BE2C (cell line): ENCODE results near the gene USP50.
"Not testable (repeated sequence)": the region's sequence is repeated elsewhere in the genome, so short reads cannot be mapped to it uniquely, and the experiment has no call there.

Experiments
- DNase-seq: peaks from one replicate; pipeline ENCODE4 v3.0.0-alpha.2; 2020
- H3K27me3 ChIP-seq: fragments of 250-450 bp; sonication (Bioruptor Pico); 2 replicates; pipeline ENCODE4 v1.5.1; 2020; ENCODE audit warnings: mild to moderate bottlenecking
- H3K36me3 ChIP-seq: fragments of 250-450 bp; sonication (Bioruptor Pico); 2 replicates; pipeline ENCODE4 v1.5.1; 2020; ENCODE audit warnings: mild to moderate bottlenecking
- H3K4me1 ChIP-seq: fragments of 250-450 bp; sonication (Bioruptor Pico); 2 replicates; pipeline ENCODE4 v1.5.1; 2020
- H3K4me3 ChIP-seq: 2 replicates; pipeline ENCODE4 v1.5.1; 2011; ENCODE audit warnings: low read depth, low read length
- H3K9me3 ChIP-seq: fragments of 250-450 bp; sonication (Bioruptor Pico); 2 replicates; pipeline ENCODE4 v1.5.1; 2020
- TF ChIP-seq, protein P1 (sequence below): IDR thresholded peaks from 2 replicates; pipeline ENCODE4 v1.5.1; 2012; ENCODE audit warnings: mild to moderate bottlenecking, low read depth, low read length

The USP50 gene

DNA sequence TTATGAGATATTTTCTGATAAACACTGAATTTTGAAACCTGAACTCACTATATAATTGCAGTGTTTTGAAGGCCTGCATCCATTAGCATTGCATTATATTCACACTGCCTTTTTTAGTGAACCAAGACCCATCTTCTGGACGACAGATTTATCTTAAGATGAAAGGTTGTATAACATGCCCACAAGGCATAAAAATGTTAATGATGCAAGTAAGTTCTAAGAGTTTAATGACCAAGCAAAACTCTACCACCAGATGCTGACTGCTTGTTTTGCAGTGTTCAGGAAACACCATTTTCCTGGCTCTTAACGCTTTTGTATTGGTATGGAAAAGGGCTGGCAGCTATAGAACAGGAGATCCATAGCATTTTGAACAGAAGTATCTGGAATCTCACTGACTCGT is 46.1 kb downstream of the USP50 start:
- Histone ChIP-seq H3K9me3 (no peaks in the 10 kb centered on the region), H3K27me3 (no peaks in the 10 kb centered on the region), H3K4me1 (no peaks in the 10 kb centered on the region), H3K36me3 (peaks cover 44% of the 10 kb centered on the region), H3K4me3 (no peak overlapping the region)
- DNase-seq, result no peak
- TF ChIP-seq, protein P1, sequence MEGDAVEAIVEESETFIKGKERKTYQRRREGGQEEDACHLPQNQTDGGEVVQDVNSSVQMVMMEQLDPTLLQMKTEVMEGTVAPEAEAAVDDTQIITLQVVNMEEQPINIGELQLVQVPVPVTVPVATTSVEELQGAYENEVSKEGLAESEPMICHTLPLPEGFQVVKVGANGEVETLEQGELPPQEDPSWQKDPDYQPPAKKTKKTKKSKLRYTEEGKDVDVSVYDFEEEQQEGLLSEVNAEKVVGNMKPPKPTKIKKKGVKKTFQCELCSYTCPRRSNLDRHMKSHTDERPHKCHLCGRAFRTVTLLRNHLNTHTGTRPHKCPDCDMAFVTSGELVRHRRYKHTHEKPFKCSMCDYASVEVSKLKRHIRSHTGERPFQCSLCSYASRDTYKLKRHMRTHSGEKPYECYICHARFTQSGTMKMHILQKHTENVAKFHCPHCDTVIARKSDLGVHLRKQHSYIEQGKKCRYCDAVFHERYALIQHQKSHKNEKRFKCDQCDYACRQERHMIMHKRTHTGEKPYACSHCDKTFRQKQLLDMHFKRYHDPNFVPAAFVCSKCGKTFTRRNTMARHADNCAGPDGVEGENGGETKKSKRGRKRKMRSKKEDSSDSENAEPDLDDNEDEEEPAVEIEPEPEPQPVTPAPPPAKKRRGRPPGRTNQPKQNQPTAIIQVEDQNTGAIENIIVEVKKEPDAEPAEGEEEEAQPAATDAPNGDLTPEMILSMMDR, result no peak

DNA sequence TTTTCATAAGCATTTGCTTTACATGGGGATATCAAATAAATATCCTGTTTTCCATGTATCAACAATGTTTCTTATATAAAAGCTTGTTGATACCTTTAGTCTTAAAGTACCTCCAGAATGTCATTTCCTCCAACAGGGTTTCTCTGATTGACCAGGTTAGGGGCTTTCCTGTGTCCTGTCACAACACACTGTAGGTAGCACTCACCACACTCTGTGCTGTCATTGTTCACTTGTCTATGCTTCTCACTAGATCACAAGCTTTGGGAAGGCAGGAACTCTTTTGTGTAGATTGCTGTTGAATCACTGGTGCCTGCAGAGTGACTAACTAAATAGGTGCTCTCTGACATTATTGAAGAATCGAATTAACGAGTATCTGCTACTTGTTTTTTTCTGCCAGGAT is 49.8 kb downstream of the USP50 start:
- no peaks in the 10 kb centered on the region for H3K4me1 ChIP-seq
- no peak for DNase-seq
- H3K27me3 ChIP-seq, result no peaks in the 10 kb centered on the region
- no peak overlapping the region for H3K4me3 ChIP-seq
- peaks cover 79% of the 10 kb centered on the region for H3K36me3 ChIP-seq
- no peaks in the 10 kb centered on the region for H3K9me3 ChIP-seq
- TF ChIP-seq, protein P1, result no peak

DNA sequence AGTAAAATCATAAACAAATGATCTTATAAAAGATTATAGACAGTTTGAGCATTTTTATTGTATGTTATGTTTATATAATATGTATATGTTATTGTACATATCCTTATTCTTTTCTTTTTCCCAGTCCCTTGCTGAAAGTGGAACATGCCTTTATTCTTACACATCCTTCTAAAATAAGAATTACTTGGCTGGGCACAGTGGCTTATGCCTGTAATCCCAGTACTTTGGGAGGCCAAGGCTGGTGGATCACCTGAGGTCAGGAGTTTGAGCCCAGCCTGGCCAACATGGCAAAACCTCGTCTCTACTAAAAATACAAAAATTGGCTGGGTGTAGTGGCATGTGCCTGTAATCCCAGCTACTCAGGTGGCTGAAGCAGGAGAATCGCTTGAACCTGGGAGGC is 51.9 kb downstream of the USP50 start:
- H3K36me3 ChIP-seq, result peaks cover 81% of the 10 kb centered on the region
- not testable (repeated sequence) for H3K27me3 ChIP-seq, H3K4me1 ChIP-seq, H3K9me3 ChIP-seq, H3K4me3 ChIP-seq, DNase-seq

DNA sequence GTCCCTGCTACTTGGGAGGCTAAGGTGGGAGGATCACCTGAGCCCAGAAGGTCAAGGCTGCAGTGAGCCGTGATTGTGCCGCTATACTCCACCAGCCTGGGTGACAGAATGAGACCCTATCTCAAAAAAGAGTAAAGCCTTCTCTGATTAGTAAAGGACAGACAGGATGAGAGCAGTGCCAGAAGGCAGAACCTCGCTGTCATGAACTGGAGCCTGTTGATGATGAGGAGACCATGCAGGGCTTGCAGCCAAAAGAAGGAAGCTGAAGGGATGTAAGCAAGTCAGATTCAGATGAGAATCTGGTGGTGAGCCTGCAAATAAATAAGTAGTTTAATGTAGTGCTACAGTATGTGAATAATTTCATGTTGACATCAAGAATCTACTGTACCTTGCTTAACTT is 52.8 kb downstream of the USP50 start:
- TF ChIP-seq, protein P1, result no peak

DNA sequence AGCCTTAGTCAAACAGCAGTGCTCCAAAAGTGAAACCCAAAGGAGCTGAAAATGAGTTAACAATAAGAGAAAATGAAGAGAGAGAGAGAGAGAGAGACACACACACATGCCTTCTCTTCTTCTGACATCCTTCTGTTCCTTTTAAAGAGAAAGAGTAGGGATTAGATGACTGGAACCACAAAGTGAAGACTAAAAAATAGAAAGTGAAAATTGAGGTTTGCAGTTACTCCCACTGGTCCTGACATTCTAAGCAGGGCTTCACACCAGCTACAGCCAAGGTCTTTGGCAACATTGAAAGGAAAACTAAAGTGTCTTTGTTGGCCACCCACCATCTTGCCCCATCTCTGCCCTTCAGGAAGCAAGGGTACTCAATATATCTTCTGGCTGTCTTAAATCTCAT is 59.2 kb downstream of the USP50 start:
- no peaks in the 10 kb centered on the region for H3K9me3 ChIP-seq
- no peak for DNase-seq
- no peak overlapping the region for H3K4me3 ChIP-seq
- TF ChIP-seq, protein P1, result no peak
- H3K27me3 ChIP-seq, result no peaks in the 10 kb centered on the region
- H3K4me1 ChIP-seq, result no peaks in the 10 kb centered on the region
- peaks cover 52% of the 10 kb centered on the region for H3K36me3 ChIP-seq

More for the DNA sequence above, 52.8 kb downstream of the USP50 start:
- Histone ChIP-seq H3K36me3 (peaks cover 83% of the 10 kb centered on the region), H3K4me3 (no peak overlapping the region), H3K27me3 (no peaks in the 10 kb centered on the region), H3K9me3 (no peaks in the 10 kb centered on the region), H3K4me1 (no peaks in the 10 kb centered on the region)
- DNase-seq, result no peak

DNA sequence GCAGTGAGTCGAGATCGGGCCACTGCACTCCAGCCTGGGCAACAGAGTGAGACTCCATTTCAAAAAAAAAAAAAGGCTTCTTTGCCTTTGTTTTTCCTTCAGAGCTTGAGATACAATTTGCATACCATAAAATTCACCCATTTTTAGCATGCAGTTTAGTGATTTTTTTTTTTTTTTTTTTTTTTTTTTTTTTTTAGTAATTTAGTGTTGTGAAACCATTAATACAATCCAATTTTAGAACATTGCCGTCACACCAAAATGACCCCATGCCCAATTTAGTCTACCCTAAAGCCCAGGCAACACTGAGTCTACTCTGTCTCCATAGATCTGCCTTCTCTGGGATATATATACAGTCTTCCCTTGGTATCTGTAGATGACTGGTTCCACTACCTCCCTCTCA is 61.1 kb downstream of the USP50 start:
- peaks cover 49% of the 10 kb centered on the region for H3K36me3 ChIP-seq
- no peaks in the 10 kb centered on the region for H3K9me3 ChIP-seq

More for the DNA sequence above, 61.1 kb downstream of the USP50 start:
- Histone ChIP-seq H3K4me1 (no peaks in the 10 kb centered on the region), H3K27me3 (no peaks in the 10 kb centered on the region), H3K4me3 (no peak overlapping the region)
- DNase-seq, result no peak
- TF ChIP-seq, protein P1, result no peak
